HG03469 (cell line): ENCODE measurements around the gene UBA1.

Experiments used
- ATAC-seq: cut with Tn5 transposase; IDR thresholded peaks from one replicate; pipeline ENCODE4 v1.9.1; 2021; ENCODE audit warnings: mild to moderate bottlenecking, moderate library complexity, moderate number of reproducible peaks; ENCODE audit not compliant: unreplicated experiment

The UBA1 gene

DNA sequence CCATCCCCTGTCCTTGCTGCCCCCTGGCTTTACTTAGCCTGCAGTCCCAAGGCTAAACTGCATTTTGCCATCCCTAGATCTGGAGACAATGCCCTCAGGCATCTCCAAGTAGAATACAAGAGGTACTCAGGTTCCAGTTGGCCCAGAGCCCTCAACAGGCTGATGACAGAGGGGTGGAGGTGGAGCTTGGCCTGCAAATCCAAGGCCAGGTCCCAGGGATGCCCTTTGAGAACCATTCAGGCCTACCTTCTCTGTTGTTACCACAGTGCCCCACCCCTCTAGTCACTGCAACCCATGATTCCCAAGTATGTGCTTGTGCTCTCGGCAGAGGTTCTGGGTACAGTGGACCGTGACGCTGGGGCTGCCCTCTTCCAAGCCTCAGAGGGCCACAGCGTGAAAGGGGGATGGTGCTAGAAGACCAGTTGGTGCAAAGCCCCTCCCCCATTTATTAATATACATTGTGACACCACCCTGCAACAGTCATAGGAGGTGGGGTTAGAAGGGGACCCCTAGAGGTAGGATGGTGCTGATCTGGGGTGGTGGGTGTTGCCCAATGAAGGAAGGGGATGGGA, 6.4 kb upstream of the UBA1 start:
- ATAC-seq, result no peak

DNA sequence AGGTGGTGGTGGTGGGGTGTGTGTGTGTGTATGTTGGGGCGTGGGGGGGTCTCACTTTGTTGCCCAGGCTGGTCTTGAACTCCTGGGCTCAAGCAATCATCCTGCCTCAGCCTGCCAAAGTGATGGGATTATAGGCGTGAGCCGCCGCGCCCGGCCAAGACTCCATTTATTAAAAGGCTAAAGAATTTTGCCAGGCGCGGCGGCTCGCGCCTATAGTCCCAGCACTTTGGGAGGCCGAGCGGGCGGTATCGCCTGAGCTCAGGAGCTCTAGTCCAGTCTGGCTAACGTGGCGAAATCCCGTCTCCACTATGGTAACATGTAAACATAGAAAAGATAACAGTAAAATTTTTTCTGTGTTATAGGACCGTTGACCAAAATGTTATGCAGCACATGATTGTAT, 3.7 kb upstream of the UBA1 start:
- no peak for ATAC-seq

DNA sequence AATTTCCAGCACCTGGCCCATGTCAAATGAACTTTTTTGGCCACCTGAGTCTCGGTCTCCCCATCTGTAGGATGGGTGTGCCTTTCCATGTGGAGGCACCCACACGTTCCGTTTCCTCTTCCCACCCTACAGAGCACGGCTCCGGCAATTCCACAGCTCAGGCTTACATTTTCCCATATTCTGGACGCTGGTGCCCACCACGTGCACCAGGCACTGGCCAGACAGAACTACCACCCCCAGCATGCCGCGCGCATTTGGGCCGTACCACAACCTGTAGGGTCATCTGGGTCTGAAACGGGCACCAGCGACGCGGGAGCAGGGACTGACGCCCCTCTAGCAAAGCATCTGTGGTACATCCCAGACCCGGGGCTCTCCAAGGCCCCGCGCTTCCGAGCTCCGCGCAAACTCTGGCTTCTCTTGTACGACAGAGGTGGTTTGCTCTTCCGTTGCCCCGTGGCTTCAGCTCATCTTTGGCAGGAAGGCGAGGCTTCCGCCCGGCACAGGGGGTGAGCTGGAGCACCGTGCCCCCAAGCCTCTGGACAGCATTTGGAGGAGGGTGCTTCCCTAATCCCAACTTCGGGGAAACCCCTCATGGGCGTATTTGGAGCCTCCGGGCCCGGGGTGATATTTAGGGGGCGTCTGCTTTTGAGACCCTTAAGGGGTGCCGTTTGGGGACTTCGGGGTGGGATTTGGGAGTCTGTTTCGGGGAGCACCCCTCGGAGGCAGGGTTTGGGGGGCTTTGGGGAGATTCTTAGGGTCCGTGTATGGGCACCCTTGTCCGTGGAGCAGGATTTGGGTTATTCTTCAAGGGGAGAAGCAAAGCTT, 3.0 kb upstream of the UBA1 start:
- ATAC-seq, result peak; percentile 49

DNA sequence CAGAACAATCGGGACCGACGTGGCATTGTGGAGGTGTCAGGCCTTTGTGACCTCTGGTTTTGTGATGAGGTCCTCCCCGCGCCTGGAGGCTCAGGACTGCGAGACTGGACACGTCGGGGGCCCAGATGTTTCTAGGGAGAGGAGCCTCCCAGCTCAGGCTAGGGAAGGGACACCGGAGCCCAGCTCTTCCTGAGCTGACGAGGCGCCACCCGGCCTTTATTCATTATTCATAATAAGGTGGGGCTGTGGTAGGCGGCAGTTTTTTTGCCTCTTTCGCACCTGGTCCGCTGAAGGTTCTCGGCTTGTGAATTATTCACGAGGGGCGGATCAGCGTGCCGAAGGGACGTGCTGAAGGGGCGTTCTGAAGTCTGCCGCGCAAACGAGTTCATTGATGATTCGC, 2.3 kb upstream of the UBA1 start:
- no peak for ATAC-seq

DNA sequence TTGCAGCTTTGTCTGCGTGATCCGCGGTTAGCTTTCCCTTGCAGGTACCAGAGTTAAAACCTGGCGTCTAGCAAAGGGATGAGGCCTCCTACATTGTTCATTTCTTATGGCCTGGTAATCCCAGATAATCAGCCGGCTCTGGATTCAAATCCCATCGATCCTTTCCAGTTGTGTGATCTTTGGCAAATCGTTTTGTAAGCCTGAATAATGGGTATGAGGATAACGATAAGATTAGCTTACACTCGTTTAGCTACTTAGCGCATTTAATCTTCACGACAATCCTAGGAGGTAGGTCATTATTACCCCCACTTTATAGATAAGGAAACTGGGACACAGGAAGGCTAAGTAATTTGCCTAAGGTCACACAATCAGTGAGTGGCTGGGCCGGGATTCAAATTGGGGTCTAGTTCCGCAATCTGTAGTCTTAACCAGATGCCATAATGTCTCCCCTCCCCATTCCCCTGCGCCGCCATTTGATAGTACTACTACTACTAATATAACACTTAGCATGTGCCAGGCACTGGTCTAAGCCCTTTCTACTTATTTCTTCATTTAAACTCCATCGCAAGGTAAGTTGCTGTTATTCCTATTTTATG, 1.7 kb upstream of the UBA1 start:
- ATAC-seq, result no peak

DNA sequence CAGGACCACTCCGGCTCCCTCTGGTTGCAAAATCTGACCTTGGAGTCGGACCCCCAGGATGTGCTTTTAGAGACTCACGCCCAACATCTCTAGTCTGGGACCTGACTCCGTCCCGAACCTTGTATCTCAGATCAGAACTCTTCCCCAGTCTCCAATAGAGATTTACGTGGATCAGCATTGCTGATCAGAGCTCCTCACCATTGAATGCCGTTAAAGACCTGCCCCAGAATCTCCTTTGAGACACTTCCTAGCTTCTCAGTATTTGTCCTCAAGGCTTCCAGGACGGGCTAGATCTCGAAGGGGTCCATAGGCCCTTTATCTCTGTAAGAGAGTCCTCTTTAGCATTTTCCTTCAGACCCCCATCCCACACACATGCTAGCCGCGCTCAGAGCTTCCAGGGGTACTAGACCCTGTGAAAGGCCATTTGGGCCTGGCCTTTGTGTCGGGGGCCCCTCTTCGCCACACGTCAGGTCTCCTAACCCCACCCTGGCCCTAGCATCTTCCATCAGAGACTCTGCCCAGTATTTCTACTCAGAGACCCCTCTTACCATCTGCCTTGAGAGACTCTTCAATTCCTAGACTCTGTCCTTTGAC, 662 bp downstream of the UBA1 start:
- no peak for ATAC-seq

DNA sequence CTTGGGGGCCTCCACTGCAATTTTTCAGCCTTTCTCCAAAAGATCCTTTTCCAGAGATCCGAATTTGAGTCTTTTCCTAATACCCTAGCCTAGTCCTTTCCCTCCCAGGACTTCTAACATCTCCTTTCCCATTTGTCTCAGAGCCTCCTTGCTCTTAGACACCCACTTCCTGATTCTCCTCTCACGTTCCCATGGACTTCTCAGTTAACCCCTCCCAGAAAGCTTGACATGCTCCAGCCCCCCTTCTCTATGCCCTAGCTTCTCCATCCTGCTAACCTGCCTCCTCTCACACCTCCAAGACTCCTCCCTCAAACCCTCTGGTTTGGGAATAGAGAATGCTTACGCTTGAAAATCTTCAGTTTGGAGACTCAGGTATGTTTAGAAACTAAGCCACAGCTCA, 2.5 kb downstream of the UBA1 start:
- ATAC-seq, result no peak

DNA sequence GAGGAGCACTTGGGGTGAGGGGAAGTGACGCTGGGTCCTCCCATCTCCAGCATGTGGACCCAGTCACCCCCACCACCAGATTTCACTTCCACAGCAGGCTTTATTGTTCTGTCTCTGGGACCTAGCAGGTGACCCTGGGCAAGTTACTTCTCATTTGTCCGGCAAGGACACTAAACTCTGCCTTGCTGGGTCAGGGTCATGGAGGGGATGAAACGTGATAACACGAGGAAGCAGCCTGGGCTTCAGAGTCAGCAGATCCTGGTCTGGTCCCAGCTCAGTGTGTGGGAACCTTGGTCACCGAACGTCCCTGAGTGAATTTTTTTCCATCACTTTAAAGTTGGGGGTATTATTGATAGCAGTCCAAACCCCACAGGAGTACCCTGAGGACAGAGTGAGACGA, 3.9 kb downstream of the UBA1 start:
- no peak for ATAC-seq

DNA sequence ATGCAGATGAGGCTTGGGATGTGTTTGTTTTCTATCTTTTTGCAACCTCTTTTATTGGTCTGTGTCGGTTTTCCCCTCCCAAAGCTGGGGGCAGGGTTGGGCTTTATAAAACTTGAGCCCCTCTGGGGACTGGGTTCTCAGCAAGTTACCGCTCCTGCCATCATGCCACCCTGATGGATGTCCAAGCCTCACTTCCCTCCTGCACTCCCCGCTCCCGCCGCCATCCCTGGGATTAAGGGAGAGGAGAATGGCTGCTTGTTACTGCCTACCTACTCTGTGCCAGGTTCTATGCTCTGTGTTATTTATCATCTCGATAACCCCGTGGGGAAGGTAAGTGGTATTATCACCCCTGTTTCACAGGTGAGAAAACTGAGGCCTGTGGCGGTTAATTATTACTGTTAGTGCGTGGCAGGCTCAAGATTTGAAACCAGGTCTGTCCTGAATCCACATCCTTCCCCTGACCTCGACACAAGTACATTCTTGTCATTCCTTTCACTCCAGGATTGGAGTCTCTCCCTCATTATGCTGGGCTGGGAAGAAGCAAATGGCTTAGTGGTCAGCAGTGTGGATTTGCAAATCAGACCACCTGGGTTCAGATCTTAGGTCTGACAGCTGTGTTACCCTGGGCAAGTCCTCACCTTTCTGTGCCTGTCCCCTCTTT, 4.5 kb downstream of the UBA1 start:
- no peak for ATAC-seq

DNA sequence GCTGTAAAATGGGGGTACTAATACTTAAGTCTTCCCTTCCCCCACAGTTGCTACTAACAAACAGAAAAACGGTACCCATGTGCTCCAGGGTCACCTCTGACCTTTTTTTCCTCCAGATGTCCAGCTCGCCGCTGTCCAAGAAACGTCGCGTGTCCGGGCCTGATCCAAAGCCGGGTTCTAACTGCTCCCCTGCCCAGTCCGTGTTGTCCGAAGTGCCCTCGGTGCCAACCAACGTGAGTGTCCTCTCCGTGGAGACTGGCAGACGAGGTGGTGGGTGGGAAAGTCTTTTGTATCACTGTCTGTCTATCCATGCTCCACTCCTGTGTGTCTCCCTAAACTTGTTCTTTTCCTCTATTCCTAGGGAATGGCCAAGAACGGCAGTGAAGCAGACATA, 5.1 kb downstream of the UBA1 start:
- ATAC-seq, result no peak

DNA sequence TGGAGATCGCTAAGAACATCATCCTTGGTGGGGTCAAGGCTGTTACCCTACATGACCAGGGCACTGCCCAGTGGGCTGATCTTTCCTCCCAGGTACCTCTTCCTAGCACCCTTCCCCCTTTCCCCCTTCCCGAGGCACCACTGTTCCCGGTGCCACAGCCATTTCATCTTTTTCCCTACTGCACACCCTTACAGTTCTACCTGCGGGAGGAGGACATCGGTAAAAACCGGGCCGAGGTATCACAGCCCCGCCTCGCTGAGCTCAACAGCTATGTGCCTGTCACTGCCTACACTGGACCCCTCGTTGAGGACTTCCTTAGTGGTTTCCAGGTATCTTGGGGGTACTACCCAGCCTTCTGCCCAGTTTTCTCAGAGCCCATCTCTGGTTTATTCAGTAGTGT, 5.7 kb downstream of the UBA1 start:
- no peak for ATAC-seq

DNA sequence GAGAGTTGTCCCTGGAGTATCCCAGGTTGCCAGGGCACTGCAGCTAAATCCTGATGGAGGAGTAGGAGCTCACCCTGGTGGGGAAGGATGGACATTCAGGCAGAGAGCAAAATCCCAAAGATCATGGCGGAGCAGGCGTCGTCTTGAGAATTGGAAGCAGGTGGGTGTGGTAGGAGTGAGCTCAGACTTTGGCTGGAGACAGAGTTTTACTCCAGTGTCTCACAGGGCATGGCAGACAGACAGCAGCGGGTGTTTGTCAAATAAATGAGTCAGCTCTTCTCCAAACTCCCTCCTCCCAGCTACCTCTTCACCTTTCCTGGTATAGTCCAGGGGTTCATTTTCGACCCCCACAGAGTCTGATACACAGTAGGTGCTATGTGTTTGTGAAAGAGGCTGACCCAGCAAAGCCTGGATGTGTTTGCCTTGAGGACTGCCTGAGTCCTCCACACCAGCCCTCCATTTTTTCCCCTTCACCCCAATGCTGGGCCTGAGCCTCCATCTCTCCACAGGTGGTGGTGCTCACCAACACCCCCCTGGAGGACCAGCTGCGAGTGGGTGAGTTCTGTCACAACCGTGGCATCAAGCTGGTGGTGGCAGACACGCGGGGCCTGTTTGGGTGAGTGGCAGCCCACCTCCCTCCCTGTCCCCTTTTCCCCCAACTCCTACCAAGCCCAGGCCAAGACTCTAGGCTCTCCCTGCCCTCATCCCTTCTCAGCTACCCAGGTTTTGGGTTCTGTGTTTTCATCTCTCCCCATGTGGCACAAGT, 6.9 kb downstream of the UBA1 start:
- no peak for ATAC-seq

DNA sequence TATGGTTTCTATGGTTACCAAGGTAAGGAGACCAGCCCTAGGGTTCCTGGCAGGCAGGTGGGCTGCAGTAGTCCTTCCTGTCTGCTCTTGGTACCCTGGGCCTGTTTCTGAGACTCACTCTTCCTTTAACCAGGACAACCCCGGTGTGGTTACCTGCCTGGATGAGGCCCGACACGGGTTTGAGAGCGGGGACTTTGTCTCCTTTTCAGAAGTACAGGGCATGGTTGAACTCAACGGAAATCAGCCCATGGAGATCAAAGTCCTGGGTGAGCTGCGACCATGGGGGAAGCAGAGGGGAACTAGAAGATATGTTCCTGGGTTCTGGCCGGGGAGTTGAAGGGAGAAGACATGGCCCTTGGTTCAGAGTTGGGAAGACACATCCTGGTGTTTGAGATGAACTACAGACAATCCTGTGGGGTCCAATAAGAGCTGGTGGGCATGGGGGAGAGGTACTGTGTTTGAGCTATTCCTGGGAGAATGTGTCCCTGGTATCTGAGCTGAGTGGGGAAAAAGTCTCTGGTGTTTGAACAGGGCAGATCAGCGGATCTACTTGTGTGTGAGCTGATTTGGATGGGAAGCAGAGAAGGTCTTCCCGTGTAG, 7.8 kb downstream of the UBA1 start:
- ATAC-seq, result no peak

DNA sequence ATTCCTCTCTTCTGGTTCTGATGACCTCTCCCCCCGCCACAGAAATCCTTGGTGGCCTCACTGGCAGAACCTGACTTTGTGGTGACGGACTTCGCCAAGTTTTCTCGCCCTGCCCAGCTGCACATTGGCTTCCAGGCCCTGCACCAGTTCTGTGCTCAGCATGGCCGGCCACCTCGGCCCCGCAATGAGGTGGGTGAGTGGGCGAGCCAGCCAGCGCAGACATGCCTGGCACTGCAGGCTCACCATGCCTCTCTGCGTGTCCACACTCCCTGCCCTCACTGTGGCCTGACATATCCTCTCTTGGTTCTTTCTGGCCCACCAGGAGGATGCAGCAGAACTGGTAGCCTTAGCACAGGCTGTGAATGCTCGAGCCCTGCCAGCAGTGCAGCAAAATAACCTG, 8.7 kb downstream of the UBA1 start:
- ATAC-seq, result no peak

DNA sequence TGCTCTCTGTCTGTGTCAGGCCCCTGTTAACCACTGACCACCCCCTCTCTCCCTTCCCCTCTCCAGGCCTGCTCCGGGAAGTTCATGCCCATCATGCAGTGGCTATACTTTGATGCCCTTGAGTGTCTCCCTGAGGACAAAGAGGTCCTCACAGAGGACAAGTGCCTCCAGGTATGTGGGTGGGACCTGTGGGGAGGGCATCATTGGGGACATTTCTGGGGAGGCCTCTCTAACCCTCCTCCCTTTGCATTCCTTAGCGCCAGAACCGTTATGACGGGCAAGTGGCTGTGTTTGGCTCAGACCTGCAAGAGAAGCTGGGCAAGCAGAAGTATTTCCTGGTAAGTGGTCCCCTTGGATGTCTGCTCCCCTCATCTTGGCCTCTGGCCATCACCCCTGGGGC, 9.2 kb downstream of the UBA1 start:
- ATAC-seq, result no peak

DNA sequence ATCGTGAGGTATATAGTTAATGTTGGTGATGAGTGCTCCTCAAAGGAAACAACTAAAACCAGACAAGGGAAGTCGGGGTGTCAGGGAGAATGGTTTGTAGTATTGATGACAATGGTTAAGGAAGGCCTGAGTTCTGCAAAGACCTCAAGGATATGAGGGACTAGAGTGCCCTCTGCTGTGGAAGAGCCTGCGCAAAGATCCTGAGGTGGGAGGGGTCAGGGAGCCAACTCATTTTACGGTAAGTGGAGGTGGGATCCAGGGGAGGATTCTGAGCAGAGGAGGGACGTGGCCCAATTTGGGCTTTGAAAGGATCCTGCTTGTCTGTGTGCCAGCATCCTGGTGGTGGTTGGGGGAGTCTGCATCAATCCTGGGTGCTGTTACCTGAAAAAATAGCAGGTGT, 11.3 kb downstream of the UBA1 start:
- no peak for ATAC-seq

DNA sequence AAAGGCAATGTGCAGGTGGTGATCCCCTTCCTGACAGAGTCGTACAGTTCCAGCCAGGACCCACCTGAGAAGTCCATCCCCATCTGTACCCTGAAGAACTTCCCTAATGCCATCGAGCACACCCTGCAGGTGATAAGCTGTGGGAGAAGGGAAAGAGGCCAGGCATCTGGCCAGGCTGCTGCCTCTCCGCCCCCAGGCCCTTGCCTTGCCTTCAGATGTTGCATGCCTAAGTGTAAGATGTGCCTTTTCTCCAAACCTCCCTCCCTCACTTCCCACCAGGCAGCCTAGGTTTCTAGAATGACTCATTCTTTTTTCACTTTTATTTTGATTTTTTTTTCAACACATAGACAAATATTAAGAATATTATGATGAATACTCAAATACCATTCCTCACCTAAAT, 12.7 kb downstream of the UBA1 start:
- no peak for ATAC-seq

DNA sequence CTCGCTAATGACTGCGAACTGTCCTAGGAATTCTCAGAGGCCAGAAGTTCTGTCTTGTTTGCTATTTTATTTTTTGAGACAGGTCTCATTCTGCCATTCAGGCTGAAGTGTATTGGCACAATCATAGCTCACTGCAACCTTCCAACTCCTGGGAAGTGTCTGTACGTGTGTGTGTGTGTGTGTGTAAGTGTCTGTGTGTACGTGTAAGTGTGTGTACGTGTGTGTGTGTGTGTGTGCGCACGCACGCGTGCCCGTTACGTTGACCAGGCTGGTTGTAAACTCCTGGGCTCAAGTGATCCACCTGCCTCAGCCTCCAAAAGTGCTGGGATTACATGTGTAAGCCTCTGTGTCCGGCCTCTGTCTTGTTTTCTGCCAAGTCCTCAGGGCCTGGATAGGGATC, 14.5 kb downstream of the UBA1 start:
- ATAC-seq, result no peak

DNA sequence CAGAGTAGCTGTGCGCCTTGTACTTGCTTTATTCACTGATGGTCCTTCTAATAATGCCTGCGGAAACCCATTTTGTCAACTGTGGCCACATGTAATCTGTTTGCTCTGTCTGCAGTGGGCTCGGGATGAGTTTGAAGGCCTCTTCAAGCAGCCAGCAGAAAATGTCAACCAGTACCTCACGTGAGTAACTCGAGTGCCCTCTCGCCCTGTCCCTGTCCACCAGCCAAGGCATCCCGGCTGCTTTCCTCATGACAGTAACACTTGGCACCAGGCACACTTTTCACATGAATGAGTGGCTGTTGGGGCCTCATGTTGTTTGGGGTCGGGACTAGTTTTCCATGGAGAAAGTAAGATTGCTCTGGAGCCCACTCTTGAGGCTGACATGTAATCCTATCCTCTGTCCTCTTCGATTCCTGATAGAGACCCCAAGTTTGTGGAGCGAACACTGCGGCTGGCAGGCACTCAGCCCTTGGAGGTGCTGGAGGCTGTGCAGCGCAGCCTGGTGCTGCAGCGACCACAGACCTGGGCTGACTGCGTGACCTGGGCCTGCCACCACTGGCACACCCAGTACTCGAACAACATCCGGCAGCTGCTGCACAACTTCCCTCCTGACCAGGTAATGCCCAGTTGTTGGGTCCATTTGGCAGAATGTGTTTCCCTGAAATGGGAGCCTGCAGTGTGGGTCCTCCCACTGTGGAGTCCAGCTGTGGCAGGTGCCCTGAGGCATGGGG, 16.0 kb downstream of the UBA1 start:
- no peak for ATAC-seq
